ENCODE measurements around the gene LDB2.

LDB2 gene

DNA sequence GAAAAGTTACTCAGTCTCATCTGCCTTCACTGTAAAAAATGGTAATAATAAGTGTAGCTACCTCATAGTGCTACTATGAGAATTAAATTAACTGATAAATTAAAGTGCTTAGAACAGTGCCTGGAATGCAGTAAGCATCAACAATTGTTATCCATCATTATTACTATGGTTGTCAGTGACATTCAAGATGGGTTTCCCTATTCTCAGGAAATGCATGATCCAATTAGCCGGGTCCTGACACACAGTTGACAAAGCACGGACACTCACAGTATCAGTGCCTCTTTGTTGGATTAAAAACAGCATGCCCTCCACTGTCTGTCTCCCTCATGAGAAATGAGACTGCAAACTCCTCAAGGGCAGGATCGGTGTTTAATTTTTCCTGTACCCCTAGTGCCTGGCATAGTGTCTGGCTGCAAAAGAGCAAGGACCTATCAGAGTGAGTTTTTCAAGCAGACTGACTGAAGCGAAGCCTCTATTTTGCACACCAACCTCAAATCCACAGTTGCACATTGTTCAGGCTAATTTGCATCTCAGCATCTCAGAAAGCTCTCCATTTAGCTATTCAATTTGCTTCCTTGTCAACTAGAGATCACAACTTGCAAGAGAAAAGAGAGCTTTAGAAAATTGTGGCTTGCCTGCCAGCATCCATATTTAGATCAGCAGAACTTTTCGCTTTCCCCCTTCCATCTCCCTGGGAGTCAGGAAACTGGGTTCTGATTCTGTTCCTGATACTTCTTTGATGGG, 122.9 kb downstream of the LDB2 start:
- TF ChIP-seq ZNF384 (IDR thresholded peaks at IDR 0.05) (no peak), ARNT (IDR thresholded peaks at IDR 0.05) (no peak), FOXK2 (IDR thresholded peaks at IDR 0.05) (no peak), LEF1 (IDR thresholded peaks at IDR 0.05; ENCODE audit: borderline replicate concordance) (no peak), HDGF (IDR thresholded peaks at IDR 0.05; ENCODE audit: borderline replicate concordance) (no peak), SUZ12 (IDR thresholded peaks at IDR 0.05) (no peak), TARDBP (IDR thresholded peaks at IDR 0.05) (no peak), CTBP1 (IDR thresholded peaks at IDR 0.05; ENCODE audit: borderline replicate concordance) (no peak), L3MBTL2 (conservative IDR thresholded peaks at IDR 0.05) (no peak)
- ChIA-PET CTCF (no interaction called here), POLR2A (no interaction called here)
- no peak for DNase-seq (ENCODE audit: extremely low spot score)

DNA sequence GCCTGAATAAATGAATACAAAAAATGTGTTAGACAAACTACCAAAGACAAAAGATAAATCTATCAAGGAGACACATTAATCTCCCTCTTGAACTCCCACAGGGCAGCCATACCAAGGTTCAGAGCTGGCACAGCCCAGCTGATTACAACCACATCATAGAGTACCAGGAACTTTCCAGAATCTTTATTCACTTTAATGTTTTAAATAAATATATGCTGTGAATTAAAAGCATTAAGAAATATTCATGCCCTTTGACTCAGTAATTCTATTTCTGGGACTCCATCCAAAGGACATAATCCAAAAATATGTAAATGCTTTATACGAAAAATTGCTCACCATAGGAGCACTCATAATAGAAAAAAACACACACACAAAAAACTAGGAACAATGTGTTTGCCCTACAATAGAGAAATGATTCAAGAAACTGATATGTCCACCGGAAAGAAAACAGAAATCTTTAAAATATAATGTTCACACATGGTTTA, 126.0 kb downstream of the LDB2 start:
- DNase-seq (ENCODE audit: extremely low spot score): no peak
- TF ChIP-seq SP1 (IDR thresholded peaks at IDR 0.05) (no peak), HDGF (IDR thresholded peaks at IDR 0.05; ENCODE audit: borderline replicate concordance) (no peak), FOXK2 (IDR thresholded peaks at IDR 0.05) (no peak), LEF1 (IDR thresholded peaks at IDR 0.05; ENCODE audit: borderline replicate concordance) (no peak), TARDBP (IDR thresholded peaks at IDR 0.05) (no peak), SUZ12 (IDR thresholded peaks at IDR 0.05) (no peak), CTBP1 (IDR thresholded peaks at IDR 0.05; ENCODE audit: borderline replicate concordance) (no peak), FOXM1 (IDR thresholded peaks at IDR 0.05; ENCODE audit: borderline replicate concordance) (no peak), L3MBTL2 (conservative IDR thresholded peaks at IDR 0.05) (no peak), FOXA1 (IDR thresholded peaks at IDR 0.05) (no peak), ZNF384 (IDR thresholded peaks at IDR 0.05) (no peak), ELF4 (IDR thresholded peaks at IDR 0.05) (no peak), ARNT (IDR thresholded peaks at IDR 0.05) (no peak), BHLHE40 (IDR thresholded peaks at IDR 0.05; ENCODE audit: borderline replicate concordance) (no peak), NFRKB (IDR thresholded peaks at IDR 0.05) (no peak)
- TF ChIP-seq, protein P1, sequence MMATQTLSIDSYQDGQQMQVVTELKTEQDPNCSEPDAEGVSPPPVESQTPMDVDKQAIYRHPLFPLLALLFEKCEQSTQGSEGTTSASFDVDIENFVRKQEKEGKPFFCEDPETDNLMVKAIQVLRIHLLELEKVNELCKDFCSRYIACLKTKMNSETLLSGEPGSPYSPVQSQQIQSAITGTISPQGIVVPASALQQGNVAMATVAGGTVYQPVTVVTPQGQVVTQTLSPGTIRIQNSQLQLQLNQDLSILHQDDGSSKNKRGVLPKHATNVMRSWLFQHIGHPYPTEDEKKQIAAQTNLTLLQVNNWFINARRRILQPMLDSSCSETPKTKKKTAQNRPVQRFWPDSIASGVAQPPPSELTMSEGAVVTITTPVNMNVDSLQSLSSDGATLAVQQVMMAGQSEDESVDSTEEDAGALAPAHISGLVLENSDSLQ (IDR thresholded peaks at IDR 0.05): no peak
- ChIA-PET CTCF (no interaction called here), POLR2A (no interaction called here)

DNA sequence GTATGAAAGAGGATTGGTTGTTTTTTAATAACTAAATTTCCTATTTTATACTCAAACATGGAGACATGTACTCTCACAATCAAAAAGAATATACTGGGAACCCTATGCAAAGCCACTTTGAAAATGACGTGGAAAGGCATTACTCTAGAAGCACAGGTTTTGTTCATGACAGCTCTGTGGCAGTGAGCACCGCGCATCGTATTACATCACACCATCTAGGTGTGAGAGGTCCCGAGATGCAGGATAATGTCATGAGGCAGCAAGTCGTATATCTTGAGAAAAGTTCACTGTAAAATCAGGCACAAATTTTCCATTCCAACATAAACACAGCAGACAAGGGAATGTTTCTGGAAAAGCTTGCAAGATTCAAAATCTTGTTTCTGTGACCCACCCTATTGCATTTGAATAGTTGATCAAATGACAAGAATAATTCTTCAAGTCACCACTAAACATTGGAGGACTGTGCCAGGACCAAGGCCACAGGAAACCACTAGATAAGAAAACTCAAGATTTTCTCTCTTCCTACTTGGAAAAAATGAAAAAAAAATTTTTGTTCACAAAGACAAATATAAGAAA, 127.6 kb downstream of the LDB2 start:
- POLR2A ChIA-PET: no interaction called here
- CTCF ChIA-PET: no interaction called here
- TF ChIP-seq LEF1 (IDR thresholded peaks at IDR 0.05; ENCODE audit: borderline replicate concordance) (no peak), ELF4 (IDR thresholded peaks at IDR 0.05) (no peak), NFRKB (IDR thresholded peaks at IDR 0.05) (no peak)
- no peak for DNase-seq (ENCODE audit: extremely low spot score)

DNA sequence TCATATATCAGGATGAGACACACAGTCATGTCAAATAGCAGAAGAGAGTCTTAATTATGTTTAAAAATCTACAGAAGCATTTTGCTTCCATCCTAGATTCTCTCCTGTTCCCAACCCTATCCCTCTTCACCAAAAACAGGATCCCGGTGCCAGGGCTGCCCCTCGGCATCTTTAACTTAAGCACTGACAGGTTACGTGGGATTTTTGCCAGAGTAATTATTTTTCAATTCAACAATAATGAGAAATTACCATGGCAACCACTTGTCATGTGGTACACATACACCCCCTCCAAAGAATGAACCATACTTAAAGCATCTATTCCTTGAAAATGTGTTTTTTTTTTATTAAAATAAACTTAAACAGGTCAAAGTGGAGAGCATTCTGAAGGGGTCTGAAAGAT, 130.6 kb downstream of the LDB2 start:
- no peak for DNase-seq (ENCODE audit: extremely low spot score)
- ChIA-PET CTCF (no interaction called here), POLR2A (no interaction called here)
- TF ChIP-seq, protein P1 (IDR thresholded peaks at IDR 0.05): no peak
- TF ChIP-seq FOXM1 (IDR thresholded peaks at IDR 0.05; ENCODE audit: borderline replicate concordance): no peak
- TF ChIP-seq TARDBP (IDR thresholded peaks at IDR 0.05): no peak
- no peak for TF ChIP-seq L3MBTL2 (conservative IDR thresholded peaks at IDR 0.05)
- TF ChIP-seq SP1 (IDR thresholded peaks at IDR 0.05): no peak
- no peak for TF ChIP-seq BHLHE40 (IDR thresholded peaks at IDR 0.05; ENCODE audit: borderline replicate concordance)
- TF ChIP-seq CTBP1 (IDR thresholded peaks at IDR 0.05; ENCODE audit: borderline replicate concordance): no peak
- no peak for TF ChIP-seq FOXK2 (IDR thresholded peaks at IDR 0.05)
- no peak for TF ChIP-seq LEF1 (IDR thresholded peaks at IDR 0.05; ENCODE audit: borderline replicate concordance)
- no peak for TF ChIP-seq ELF4 (IDR thresholded peaks at IDR 0.05)
- TF ChIP-seq ZNF384 (IDR thresholded peaks at IDR 0.05): no peak

DNA sequence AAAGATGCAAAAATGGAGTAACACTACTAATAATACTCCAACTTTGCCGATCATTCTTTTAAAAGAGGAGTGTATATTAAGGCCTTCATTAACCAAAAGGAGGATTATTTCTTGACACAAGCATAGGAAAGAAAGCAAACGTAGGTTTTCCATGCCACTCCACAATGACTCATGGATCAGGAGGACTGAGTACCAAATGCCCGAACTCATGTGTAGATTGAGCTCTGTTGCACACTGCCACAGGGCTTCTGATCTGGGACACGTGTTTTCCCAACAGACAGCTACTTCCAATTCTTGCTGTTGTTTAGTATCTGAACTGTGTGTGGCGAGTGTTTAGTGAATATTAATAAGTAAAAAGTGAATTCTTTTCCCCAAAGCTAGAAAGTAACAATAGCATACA, 131.2 kb downstream of the LDB2 start:
- ChIA-PET CTCF (no interaction called here), POLR2A (no interaction called here)

DNA sequence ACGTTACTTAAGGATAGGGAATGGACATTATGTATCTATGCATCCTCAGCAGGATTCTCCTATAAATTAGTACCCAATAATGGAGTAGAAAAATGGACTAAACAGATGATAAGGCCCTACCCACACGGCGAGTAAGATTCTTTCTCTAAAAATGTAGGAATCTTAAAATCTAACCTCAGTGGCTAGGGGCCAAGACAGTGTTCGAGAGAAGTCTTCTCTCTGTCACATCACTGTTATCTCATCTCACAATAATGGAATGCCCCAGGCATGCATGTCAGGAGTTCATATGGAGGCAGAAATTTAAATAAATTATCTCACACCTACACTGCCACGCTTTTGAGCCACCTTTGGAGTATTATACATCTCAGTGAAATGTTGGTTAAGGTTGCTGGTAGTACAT, 132.9 kb downstream of the LDB2 start:
- CTCF ChIA-PET: no interaction called here
- TF ChIP-seq SUZ12 (IDR thresholded peaks at IDR 0.05): no peak
- no peak for TF ChIP-seq ARNT (IDR thresholded peaks at IDR 0.05)
- TF ChIP-seq FOXM1 (IDR thresholded peaks at IDR 0.05; ENCODE audit: borderline replicate concordance): no peak
- no peak for TF ChIP-seq TARDBP (IDR thresholded peaks at IDR 0.05)
- no peak for TF ChIP-seq LEF1 (IDR thresholded peaks at IDR 0.05; ENCODE audit: borderline replicate concordance)
- TF ChIP-seq L3MBTL2 (conservative IDR thresholded peaks at IDR 0.05): no peak
- no peak for TF ChIP-seq SP1 (IDR thresholded peaks at IDR 0.05)
- TF ChIP-seq FOXK2 (IDR thresholded peaks at IDR 0.05): no peak
- no peak for TF ChIP-seq FOXA1 (IDR thresholded peaks at IDR 0.05)
- TF ChIP-seq ZNF384 (IDR thresholded peaks at IDR 0.05): no peak
- TF ChIP-seq NFRKB (IDR thresholded peaks at IDR 0.05): no peak
- no peak for TF ChIP-seq ELF4 (IDR thresholded peaks at IDR 0.05)
- TF ChIP-seq, protein P1 (IDR thresholded peaks at IDR 0.05): no peak
- TF ChIP-seq BHLHE40 (IDR thresholded peaks at IDR 0.05; ENCODE audit: borderline replicate concordance): no peak
- POLR2A ChIA-PET: no interaction called here
- DNase-seq (ENCODE audit: extremely low spot score): no peak

More for the DNA sequence above, 131.2 kb downstream of the LDB2 start:
- no peak for TF ChIP-seq SUZ12 (IDR thresholded peaks at IDR 0.05)
- no peak for TF ChIP-seq ARNT (IDR thresholded peaks at IDR 0.05)
- no peak for TF ChIP-seq FOXA1 (IDR thresholded peaks at IDR 0.05)
- TF ChIP-seq TARDBP (IDR thresholded peaks at IDR 0.05): no peak
- no peak for TF ChIP-seq NFRKB (IDR thresholded peaks at IDR 0.05)
- no peak for TF ChIP-seq BHLHE40 (IDR thresholded peaks at IDR 0.05; ENCODE audit: borderline replicate concordance)
- TF ChIP-seq L3MBTL2 (conservative IDR thresholded peaks at IDR 0.05): no peak
- no peak for TF ChIP-seq SP1 (IDR thresholded peaks at IDR 0.05)
- TF ChIP-seq, protein P1 (IDR thresholded peaks at IDR 0.05): no peak
- no peak for DNase-seq (ENCODE audit: extremely low spot score)
